GM21786 (cell line): Measurements from ENCODE around the gene ACBD7.
A peak's percentile ranks its signal among the peaks of the same experiment; 100 is the strongest.

ENCODE experiments used
- ATAC-seq: cut with Tn5 transposase; IDR thresholded peaks from one replicate; pipeline ENCODE4 v1.9.1; 2021; ENCODE audit not compliant: unreplicated experiment

The ACBD7 gene

DNA sequence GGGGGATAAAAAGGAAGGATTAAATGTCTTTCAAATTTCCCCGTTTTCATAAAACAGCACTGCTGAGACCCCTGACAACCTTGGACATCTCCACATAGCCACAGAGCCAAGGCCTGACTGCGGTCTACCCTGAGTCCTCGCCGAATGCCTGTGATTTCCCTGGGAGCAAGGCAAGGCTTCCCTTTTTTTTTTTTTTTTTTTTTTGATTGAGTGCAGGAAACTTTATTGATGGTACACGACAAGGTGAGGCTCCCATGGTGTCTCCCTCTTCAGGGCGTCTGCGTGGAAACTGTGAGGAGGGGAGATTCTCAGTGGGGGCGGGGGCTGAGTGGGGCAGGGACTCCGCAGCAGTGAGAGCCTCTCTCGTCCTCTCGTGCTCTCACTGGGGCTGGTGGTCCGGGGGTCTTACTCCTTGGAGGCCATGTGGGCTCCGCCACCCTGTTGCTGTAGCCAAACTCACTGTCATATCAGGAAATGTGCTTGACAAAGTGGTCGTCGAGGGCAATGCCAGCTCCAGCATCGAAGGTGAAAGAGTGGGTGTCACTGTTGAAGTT is 4.4 kb upstream of the ACBD7 start:
- no peak for ATAC-seq

DNA sequence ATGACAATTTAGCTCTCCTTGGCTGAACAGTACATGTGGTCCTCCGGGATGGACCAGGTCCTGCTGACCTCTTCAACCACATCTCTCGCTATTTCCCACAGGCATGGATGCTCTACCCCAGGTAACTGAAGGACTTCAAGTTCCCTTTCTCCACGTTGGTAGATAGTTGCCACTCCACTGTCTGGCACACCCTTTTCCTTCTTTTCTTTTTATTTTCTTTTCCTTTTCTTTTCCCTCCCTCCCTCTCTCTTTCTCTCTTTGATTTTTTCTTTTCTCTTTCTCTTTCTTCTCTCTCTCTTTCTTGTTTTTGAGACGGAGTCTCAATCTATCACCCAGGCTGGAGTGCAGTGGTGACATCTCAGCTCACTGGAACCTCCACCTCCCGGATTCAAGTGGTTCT is 2.8 kb upstream of the ACBD7 start:
- ATAC-seq = no peak

DNA sequence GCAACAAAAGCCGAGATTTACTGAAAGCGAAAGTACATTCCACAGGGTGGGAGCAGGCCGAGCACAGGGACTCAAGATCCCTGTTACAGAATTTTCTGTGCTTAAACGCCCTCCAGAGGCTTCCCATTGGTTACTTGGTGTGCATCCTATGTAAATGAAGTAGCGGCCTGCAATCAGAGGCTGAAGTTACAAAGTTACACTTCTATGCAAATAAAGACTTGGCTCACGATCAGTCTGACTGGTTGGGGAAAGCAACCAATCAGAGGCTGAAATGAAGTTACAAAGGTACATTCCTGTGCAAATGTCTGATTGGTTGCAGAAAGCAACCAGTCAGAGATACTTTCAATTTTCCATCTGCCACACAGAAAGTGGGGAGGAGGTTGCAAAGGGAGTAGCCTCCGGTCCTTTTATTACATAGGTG is 4.1 kb downstream of the ACBD7 start:
- ATAC-seq = no peak

DNA sequence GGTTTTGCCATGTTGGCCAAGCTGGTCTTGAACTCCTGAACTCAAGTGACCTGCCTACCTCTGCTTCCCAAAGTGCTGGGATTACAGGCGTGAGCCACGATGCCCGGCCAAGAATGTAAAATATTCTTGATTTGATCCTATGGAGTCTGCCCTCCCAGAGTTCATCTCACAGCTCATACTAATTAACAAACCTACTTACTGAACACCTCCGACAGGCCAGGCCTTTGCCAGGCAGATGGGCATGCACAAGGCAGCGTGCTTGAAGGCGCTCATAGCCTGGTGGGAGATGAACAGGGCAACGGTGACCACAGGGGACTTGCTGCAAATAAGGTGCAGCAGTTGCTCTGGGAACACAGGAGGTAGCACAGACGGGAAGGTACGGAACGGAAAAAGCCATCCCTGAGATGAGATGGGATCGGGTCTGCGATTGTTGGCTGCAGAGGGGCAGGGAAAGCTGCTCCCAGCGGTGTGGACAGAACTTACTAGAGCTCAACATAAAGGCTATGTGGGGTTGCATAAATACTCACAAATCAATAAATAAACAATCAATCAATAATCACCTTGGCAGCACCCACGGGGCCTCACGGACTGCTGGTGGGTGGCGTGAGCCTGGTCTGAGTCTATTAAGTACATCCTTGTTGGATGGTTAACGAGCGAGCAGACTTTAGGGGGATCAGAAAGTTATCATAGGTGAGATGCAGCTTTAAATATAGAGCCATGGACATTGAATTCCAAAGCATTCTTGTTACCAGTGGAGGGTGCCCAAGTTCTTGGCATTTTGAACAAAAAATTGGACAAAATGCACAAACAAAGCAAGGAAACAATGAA is 4.7 kb downstream of the ACBD7 start:
- no peak for ATAC-seq

DNA sequence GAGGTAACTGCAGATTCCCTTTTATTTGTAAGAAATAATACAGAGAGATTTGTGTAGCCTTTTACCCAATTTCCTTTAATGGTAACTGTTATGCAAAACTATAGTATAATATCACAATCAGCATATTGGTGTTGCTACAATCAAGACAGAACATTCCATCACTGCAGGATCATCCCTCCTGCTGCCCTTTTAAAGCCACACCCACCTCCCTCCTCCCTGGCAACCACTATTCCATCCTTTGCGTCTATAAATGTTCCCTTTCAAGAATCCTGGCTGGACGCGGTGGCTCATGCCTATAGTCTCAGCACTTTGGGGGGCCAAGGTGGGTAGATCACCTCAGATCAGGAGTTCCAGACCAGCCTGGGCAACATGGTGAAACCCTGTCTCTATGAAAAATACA is 13.2 kb downstream of the ACBD7 start:
- no peak for ATAC-seq

DNA sequence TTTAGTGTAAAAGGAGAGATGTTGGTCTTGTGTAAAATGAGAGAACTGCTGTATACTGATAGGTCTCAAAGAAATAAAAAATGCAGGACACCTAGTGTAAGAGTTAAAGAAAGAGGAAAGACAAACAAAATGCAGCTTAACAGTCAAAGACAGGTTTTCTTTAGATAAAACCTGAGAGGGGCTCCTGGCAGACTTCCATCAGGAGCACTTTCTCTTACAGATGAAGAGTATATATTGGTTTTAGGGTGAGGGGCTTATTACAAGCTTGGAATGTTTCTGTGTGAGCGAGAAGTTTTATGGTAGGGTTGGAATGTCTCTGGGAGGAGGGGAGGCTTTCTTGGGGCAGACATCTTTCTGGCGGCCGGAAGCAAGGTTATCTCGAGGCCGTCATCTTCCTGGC is 16.2 kb downstream of the ACBD7 start:
- no peak for ATAC-seq

DNA sequence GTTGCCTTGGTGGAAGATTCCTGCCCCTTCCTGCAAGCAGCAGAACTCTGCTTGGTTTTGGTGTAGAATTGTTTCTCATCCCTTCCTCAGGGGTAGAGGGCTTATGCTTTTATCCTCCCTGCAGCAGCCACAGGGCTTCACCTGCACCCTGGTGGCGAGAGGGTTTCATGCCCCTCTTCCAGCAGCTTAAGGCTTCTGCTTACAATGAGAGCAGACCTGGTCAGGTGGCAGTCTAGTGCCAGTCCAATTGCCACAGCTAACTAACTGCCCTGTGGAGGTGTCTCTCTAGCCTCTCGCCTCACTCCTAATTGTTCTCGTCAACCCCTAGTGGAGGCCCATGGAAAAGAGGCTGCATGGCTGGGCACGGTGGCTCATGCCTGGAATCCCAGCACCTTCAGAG is 19.3 kb downstream of the ACBD7 start:
- no peak for ATAC-seq

DNA sequence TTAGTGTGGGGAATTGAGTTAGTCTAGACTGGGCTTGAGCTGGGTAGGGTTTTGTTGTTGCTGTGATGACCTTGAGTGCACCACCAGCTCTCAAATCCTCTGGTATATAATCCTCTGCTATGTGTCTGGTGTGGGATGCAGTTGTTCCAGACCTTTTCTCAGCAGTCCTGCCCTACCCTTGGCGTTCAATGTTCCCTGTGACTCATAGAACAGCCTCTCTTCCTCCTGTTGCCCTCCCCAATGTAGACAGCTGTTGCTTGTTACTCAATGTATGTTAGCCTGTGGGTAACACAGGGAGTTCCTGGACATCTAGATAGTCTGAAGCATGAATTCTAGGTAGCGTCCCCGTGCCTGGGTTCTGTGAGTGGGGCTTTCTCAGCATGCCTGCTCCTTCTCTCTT is 19.8 kb downstream of the ACBD7 start:
- ATAC-seq = no peak

DNA sequence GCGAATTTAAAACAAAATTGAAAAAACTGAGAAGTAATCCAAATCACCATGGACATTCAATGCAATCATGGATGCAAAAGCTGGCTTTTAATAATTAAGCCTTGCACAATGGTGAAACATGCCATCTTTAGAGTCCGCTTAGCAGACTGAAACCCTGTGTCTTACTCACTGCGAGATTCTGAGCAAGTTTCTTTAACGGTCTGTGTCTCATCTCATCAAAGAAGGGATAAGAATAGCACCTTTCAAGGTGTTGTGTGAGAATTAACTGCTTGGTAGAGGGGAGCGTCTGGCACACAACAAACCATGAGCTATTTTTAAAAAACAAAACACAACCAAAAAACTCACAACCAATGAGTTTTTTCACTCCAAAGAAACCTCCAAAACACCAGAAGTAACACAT is 21.4 kb downstream of the ACBD7 start:
- ATAC-seq = peak; percentile 52

DNA sequence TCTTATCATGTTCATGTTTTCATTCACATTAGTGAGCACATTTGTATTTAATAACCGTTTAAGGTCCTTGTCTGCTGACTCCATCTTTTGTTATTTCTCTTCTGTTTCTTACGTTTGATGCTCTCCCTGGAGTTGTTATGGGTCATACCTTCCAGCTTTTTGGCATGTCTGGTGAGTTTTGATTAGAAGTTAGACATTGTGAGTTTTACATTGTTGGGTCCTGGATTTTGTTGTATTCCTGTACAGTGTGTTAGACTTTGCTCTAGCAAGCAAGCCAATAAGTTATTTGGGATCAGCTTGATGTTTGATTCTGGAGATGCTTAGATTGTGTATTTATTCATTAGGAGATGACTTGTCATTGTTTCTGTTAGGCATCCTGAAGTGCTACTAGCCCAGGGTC is 27.9 kb downstream of the ACBD7 start:
- no peak for ATAC-seq

DNA sequence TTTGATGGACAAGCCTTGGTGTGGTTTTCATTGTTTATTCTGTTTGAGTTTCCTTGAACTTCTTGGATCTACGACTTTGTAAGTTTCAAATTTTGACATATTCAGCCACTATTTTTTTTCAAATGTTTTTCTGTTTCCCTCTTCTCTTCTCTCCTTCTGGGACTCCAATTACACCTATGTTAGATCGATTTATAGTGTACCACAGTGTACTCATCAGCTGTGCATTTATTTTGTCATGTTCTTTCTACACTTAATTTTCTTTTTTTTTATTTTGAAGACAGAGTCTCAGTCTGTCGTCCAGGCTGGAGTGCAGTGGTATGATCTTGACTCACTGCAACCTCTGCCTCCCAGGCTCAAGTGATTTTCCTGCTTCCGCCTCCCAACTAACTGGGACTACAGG is 28.7 kb downstream of the ACBD7 start:
- ATAC-seq = no peak

DNA sequence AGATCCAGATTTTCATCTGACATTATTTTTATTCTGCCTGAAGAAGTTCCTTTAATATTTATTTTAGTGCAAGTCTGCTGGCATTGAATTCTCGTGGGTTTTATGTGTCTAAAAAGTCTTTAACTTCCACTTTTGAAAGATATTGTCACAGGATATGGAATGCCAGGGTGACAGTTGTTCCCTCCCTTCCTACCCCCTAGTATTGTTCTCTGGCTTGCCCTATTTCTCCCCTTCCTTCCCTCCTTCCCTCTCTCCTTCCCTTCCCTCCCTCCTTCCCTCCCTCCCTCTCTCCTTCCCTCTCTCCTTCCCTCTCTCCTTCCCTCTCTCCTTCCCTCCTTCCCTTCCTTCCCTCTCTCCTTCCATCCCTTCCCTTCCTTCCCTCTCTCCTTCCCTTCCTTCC is 29.9 kb downstream of the ACBD7 start:
- ATAC-seq = no peak

DNA sequence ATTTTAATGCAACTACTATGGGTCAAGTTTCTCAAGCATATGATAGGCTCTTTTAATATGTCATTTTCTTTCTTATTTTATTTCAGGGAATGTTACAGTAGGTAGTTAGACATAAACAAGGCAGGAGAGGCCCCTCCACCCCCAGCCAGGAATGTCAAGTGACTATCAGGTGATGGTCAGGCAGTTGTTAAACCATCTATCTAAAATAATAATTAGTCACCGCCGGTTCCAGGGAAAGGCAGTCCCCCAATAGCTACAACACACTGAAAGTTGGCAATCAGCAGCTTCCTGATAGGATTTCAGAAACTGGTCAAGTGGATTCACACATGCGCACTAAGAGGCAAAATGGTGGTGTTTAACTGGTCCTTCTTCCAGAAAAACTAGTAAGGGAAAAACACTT is 35.5 kb downstream of the ACBD7 start:
- no peak for ATAC-seq

DNA sequence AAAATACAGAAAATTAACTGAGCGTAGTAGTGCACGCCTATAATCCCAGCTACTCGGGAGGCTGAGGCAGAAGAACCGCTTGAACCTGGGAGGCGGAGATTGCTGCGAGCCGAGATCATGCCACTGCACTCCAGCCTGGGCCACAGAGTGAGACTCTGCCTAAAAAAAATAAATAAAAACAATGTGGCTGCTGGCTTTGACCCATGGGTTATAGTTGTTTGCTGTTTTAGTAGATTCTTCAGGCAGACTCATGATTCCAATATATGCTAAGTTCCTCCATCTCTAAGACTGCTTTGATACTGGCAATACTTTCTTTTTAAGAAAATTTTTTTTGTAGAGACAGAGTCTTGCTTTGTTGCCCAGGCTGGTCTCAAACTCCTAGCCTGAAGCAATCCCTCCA is 36.5 kb downstream of the ACBD7 start:
- no peak for ATAC-seq

DNA sequence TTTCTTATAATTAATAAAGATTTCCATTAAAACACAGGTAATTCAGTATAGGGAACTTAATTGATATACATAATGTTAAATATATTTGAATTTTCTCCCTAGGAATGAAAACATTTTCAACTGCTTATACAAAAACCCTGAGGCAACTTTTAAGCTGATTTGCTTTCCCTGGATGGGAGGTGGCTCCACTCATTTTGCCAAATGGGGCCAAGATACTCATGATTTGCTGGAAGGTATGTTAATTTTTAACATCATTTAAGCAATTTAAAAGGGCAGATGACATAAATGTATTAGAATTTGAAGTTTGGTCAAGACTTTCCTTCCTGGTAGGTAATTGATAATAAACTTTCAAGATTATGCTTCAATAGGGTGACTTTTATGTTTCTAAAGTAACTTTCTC is 39.0 kb downstream of the ACBD7 start:
- ATAC-seq = no peak

DNA sequence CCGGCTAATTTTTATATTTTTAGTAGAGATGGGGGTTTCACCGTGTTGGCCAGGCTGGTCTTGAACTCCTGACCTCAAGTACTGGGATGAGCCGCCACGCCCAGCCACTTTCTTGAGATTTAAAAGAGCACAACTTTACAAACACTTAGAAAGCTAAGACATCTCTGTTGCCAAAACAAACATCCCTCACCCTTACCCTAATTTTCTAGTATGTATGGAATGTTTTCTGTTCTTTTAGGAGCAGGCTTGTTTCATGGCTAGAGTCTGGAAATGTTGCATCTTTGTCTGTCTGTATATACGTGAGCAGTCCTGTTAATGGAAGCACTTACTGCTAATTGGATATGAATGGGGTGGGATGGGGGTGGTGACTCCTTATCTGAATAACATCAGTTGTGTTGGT is 42.0 kb downstream of the ACBD7 start:
- ATAC-seq = no peak

DNA sequence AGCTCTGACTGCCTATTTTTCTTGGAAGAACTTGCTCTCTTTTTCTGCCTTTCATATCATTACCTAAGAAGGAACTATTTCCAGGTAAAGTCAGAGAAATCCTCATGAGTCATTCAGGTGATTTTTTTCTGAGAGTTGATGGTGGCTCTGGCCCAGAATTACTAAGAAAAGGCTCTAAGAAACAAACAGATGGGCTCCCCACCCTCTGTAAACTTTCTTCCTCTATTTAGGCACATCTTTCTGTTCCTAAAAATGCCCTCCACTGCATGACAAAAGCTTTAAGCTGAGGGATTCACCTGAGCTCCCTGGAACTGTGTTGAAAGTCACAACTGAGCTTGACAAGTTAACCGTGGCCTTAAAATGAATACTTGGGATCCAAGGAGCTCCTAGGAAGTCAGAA is 43.2 kb downstream of the ACBD7 start:
- no peak for ATAC-seq

DNA sequence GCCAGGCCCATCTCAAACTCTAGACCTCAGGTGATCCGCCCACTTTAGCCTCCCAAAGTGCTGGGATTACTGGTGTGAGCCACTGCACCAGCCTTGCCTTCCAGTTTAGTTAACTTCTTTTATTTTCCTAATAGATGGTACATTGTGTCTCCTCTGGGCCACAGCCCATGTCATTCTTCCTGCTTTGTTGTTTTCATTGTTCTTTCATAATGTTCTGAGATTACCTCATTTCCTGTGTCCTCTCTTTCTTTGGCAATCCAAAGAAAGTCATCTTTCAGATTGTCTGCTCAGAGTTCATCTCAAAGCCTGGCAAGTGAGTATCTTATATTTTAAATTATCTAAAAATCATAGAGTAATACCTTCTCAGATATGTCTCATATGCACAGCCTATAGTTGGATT is 44.9 kb downstream of the ACBD7 start, which contains the start of gene OLAH:
Gene OLAH (plus strand): TSS at position 270 of the 400 bp plus-strand sequence. CDS start 3,346 bp downstream, outside the sequence.
- no peak for ATAC-seq

DNA sequence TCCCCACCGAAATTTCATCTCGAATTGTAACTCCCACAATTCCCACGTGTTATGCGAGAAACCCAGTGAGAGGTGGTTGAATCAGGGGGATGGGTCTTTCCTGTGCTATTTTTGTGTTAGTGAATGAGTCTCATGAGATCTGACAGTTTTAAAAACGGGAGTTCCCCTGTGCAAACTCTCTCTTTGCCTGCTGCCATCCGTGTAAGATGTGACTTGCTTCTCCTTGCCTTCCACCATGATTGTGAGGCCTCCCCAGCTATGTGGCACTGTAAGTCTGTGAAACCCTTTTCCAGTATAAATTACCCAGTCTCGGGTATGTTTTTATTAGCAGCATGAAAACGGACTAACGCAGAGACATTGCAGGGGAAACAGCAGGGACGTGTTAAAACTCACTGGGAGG is 50.2 kb downstream of the ACBD7 start:
- no peak for ATAC-seq

DNA sequence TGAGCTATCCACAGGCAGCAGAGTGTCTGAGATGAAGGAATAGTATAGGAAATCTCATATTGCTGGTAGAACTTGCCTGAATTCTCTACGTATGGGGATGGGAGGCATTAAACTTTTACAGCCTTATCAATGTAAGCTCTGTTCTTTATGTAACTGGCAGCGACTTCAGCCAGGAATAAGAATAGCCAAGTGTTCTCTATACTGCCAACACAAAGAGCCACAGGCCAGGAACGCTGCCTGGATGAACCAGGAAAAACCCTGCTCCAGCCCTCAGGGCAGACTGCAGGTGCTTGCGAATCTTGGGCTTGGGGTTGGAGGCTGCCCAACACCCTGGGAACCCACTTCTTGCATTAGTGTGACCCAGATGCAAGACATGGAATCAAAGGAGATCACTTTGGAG is 50.9 kb downstream of the ACBD7 start:
- ATAC-seq = no peak

DNA sequence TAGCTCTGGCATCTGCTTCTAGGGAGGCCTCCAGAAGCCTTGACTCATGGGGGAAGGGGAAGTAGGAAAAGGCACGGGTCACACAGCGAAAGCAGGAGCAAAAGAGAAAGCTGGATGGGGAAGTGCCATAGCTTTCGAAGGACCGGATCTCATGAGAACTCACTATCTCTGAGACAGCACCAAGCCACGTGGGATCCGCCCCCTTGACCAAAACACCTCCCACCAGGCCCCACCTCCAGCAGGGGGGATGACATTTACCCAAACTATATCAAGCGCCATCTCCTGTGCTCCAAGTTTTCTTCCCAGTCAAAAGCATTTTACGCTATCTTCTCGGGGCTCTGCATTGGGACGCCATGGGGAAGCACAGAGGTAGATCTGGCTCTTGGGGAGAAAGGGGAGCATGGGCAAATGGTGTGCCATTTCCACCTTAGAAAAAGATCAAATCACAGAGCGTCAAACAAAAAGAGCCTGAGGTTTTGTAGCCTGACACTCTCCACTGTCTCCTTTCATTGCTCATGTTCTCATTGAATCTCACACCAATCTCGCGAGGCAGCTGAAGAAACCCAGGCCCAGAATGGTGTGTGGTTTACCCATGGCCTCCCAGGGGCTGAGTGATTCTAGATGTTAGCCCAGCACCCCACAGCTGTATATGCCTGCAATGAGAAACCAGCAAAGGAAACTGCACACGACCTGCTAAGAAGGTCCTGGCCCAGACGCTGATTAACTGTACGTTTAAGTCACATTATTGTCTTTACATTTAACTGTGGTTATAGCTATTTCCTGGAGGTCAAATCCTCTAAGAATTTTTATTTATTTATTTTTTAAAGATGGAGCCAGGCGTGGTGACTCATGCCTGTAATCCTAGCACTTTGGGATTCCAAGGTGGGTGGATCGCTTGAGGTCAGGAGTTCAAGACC is 52.9 kb downstream of the ACBD7 start:
- ATAC-seq = no peak

DNA sequence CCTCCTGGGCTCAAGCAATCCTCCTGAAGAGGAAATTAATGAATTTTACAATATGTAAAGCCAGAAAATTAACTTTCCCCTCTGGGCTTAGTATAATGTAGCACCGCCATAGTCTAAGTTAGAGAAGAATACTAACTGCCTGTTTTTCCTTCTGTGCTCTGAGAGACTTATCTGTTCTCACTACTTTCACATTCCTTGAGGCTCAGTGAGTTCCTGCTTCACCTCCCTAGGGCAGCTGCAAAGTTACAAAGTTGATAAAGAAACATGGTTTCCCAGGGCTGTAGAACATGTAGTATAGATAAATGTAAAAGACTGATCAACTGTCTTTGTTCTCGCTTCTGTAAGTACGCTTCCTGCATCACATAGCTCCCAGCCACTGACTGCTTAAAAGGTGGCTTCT is 60.8 kb downstream of the ACBD7 start:
- no peak for ATAC-seq
